Activated CD8-positive, alpha-beta T cell treated with anti-CD3 and anti-CD28 coated beads for 36 hours (primary cell): Measurements from ENCODE around the gene PIBF1. TPM values are rescaled to one million over a fixed set of nuclear protein-coding genes. Genes with fewer than 3 reads are reported as not detected.

Experiments used
- ATAC-seq: fragments of 200-7000 bp; cut with Tn5 transposase; one replicate; pipeline ENCODE4 v1.10.0; 2021; ENCODE audit warnings: mild to moderate bottlenecking, moderate library complexity
- CTCF ChIA-PET: fragments of 350-600 bp; sonication (Branson Sonifier 250); formaldehyde crosslinking; loops from one replicate; lab custom pipeline; 2021; ENCODE audit warnings: antibody characterized with exemption; lab: Charles Lee
- POLR2A ChIA-PET: fragments of 350-600 bp; sonication (Branson Sonifier 250); formaldehyde crosslinking; loops from one replicate; lab custom pipeline; 2021; ENCODE audit warnings: antibody characterized with exemption; lab: Charles Lee
- DNase-seq: peaks from one replicate; pipeline ENCODE4 v3.0.0-alpha.2; 2020
- H3K27ac Mint-ChIP-seq: one replicate; pipeline ENCODE4 v1.8.0; 2021; ENCODE audit warnings: mild to moderate bottlenecking, mixed read lengths
- H3K27me3 Mint-ChIP-seq: one replicate; pipeline ENCODE4 v1.8.0; 2021; ENCODE audit warnings: mixed read lengths
- H3K36me3 Mint-ChIP-seq: one replicate; pipeline ENCODE4 v1.8.0; 2021; ENCODE audit warnings: low read depth, mixed read lengths
- H3K4me1 Mint-ChIP-seq: one replicate; pipeline ENCODE4 v1.8.0; 2021; ENCODE audit warnings: low read depth, mixed read lengths
- H3K4me3 Mint-ChIP-seq: one replicate; pipeline ENCODE4 v1.8.0; 2021; ENCODE audit warnings: mild to moderate bottlenecking, moderate library complexity, mixed read lengths
- H3K9me3 Mint-ChIP-seq: one replicate; pipeline ENCODE4 v1.8.0; 2021; ENCODE audit warnings: mixed read lengths
- intact Hi-C: fragments of 100-400 bp; cut with micrococcal nuclease; formaldehyde crosslinking; loops from one replicate; pipeline ENCODE4 v1.10.0; 2022
- total RNA-seq, 2 experiments: library from RNA; stranded (reverse); gene quantifications; one replicate each; pipeline ENCODE4 v1.2.3, GENCODE V29; 2021
- TF ChIP-seq, protein P1 (sequence below): fragments of 200-600 bp; IDR thresholded peaks from one replicate; pipeline ENCODE4 v1.8.0; 2022; ENCODE audit warnings: antibody characterized with exemption, mild to moderate bottlenecking

Gene PIBF1
- total RNA-seq, 2 experiments from 2014 or later: 26.2 to 29.7 TPM

DNA sequence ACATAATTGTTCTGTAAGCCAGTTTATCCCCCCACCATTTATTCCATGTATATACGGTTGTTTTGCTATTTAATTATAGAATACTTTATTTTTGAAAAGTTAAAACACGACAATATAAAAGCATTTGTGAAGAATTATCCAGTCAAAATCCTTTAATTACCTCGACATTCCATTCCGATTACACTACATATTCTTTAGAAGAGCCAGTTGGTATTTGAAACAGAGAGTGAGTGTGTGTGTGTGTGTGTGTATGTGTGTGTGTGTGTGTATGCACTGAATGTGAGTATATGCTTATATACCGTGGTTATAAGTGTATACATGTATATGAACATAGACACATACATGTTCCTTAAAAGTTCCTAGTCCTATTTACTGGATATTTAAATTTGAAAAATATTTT, 189.0 kb downstream of the PIBF1 start:
- ATAC-seq (no peak), DNase-seq (no peak)
- ChIA-PET POLR2A (no interaction called here), CTCF (no interaction called here)
- no peak overlapping the region for H3K27ac Mint-ChIP-seq
- peaks cover 8% of the 10 kb centered on the region for H3K36me3 Mint-ChIP-seq
- TF ChIP-seq, protein P1, sequence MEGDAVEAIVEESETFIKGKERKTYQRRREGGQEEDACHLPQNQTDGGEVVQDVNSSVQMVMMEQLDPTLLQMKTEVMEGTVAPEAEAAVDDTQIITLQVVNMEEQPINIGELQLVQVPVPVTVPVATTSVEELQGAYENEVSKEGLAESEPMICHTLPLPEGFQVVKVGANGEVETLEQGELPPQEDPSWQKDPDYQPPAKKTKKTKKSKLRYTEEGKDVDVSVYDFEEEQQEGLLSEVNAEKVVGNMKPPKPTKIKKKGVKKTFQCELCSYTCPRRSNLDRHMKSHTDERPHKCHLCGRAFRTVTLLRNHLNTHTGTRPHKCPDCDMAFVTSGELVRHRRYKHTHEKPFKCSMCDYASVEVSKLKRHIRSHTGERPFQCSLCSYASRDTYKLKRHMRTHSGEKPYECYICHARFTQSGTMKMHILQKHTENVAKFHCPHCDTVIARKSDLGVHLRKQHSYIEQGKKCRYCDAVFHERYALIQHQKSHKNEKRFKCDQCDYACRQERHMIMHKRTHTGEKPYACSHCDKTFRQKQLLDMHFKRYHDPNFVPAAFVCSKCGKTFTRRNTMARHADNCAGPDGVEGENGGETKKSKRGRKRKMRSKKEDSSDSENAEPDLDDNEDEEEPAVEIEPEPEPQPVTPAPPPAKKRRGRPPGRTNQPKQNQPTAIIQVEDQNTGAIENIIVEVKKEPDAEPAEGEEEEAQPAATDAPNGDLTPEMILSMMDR: no peak
- H3K4me1 Mint-ChIP-seq: no peaks in the 10 kb centered on the region
- intact Hi-C loops: no loop called here
- no peaks in the 10 kb centered on the region for H3K27me3 Mint-ChIP-seq
- H3K4me3 Mint-ChIP-seq: no peak overlapping the region
- H3K9me3 Mint-ChIP-seq: no peaks in the 10 kb centered on the region

DNA sequence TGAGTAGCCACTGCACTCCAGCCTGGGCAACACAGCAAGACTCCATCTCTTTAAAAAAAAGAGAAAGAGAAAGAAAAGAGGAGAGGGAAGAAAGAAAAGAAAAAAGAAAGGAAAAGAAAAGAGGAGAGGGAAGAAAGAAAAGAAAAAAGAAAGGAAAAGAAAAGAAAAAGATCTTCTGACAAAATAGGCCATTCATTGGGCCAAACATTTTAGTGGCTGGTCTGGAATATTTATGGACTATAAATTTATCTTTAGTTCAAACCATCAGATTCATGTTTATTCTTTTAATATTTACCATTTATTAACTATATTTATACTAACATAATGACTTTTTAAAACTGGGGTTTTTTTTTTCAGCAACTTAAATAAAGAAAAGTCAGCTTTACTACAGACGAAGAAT, 191.3 kb downstream of the PIBF1 start:
- peak overlapping the region; percentile 20 for H3K27ac Mint-ChIP-seq
- H3K4me3 Mint-ChIP-seq: no peak overlapping the region
- no peaks in the 10 kb centered on the region for H3K9me3 Mint-ChIP-seq
- H3K36me3 Mint-ChIP-seq: peaks cover 10% of the 10 kb centered on the region
- POLR2A ChIA-PET: no interaction called here
- CTCF ChIA-PET: no interaction called here
- H3K4me1 Mint-ChIP-seq: no peaks in the 10 kb centered on the region
- intact Hi-C loops: no loop called here
- no peak for ATAC-seq
- no peak for DNase-seq
- TF ChIP-seq, protein P1: no peak
- no peaks in the 10 kb centered on the region for H3K27me3 Mint-ChIP-seq

DNA sequence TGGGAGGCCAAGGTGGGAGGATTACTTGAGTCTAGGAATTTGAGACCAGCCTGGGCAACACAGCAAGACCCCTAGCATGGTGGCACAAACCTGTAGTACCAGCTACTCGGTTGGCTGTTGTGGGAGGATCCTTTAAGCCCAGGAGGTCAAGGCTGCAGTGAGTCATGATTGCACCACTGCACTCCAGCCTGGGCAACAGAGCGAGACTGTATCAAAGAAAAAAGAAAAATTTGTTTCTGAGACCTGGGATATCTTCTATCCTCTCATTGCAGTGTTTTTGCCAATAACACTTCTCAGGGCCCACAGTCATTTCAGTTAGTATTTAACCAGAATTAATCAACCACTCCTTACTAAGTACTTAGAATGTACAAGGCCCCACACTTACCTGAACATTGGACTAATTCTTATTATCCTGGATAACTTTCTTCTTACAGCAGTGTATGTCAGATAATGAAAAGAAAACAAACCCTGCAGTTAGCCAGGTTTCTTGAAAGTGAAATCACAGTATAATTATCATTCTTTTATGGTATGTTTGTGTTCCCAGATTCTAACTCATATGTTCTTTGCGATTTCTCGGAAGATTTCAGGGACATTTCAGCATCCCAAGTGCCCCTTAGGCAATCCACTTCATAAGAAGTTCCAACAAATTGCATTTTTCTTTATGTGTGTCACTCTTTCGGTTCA, 201.3 kb downstream of the PIBF1 start:
- ChIA-PET POLR2A (interaction anchor here (0.6 kb wide), 1 partner anchor 11 kb away, joined by 4 read pairs; no protein-coding TSS in a partner anchor), CTCF (no interaction called here)
- H3K27me3 Mint-ChIP-seq: no peaks in the 10 kb centered on the region
- no peak overlapping the region for H3K27ac Mint-ChIP-seq
- no peak for DNase-seq
- no peaks in the 10 kb centered on the region for H3K4me1 Mint-ChIP-seq
- no peak overlapping the region for H3K4me3 Mint-ChIP-seq
- no peak for ATAC-seq
- no peaks in the 10 kb centered on the region for H3K9me3 Mint-ChIP-seq
- TF ChIP-seq, protein P1: no peak
- peaks cover 11% of the 10 kb centered on the region for H3K36me3 Mint-ChIP-seq
- intact Hi-C loops: no loop called here

DNA sequence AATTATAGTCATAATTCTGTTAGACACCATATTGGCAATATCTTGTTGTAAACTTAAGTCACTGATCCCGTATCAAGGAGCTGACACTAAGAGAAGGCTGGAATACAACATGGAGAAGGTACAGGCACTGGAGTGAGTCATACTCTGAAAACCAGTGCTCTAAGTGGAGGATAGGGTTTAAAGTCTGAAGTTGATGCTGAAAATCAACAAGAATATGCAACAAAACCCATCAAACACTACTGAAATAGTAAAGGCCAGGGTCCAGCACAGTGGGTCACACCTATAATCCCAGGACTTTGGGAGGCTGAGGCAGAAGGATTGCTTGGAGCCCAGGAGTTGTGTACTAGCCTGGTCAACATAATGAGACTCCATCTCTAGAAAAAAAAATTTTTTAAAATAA, 203.7 kb downstream of the PIBF1 start:
- DNase-seq (no peak), ATAC-seq (no peak)
- H3K27ac Mint-ChIP-seq: no peak overlapping the region
- POLR2A ChIA-PET: no interaction called here
- no peaks in the 10 kb centered on the region for H3K9me3 Mint-ChIP-seq
- no peaks in the 10 kb centered on the region for H3K27me3 Mint-ChIP-seq
- H3K4me3 Mint-ChIP-seq: no peak overlapping the region
- intact Hi-C loops: no loop called here
- peaks cover 13% of the 10 kb centered on the region for H3K36me3 Mint-ChIP-seq
- no peaks in the 10 kb centered on the region for H3K4me1 Mint-ChIP-seq
- TF ChIP-seq, protein P1: no peak
- CTCF ChIA-PET: no interaction called here

DNA sequence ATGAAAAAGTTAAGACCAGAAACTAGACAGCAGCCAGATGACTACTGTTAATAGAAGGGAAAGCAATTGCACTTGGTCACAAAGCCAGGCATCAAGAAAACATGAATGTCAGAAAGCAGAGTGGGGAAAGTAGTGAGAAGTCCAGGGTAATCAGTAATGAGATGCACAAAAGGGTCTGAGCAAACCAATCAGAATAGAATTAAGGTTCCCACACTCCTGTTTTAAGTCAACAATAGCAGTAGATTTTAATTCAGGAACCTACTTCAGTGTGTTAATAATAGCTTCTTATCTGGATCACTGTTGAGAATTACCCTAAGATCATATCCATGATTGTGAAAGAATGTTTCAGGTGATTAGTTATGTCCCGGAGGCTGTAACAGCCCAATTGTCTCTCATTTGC, 204.3 kb downstream of the PIBF1 start:
- ChIA-PET POLR2A (no interaction called here), CTCF (no interaction called here)
- no peaks in the 10 kb centered on the region for H3K9me3 Mint-ChIP-seq
- peaks cover 13% of the 10 kb centered on the region for H3K36me3 Mint-ChIP-seq
- no peak overlapping the region for H3K4me3 Mint-ChIP-seq
- ATAC-seq (no peak), DNase-seq (no peak)
- no peaks in the 10 kb centered on the region for H3K27me3 Mint-ChIP-seq
- H3K4me1 Mint-ChIP-seq: no peaks in the 10 kb centered on the region
- TF ChIP-seq, protein P1: no peak
- H3K27ac Mint-ChIP-seq: no peak overlapping the region
- intact Hi-C loops: no loop called here
